Activated CD4-positive, alpha-beta T cell treated with anti-CD3 and anti-CD28 coated beads for 36 hours (primary cell): Measurements from ENCODE around the gene PDK3. TPM values are rescaled to one million over a fixed set of nuclear protein-coding genes. Genes with fewer than 3 reads are reported as not detected.
A peak's percentile ranks its signal among the peaks of the same experiment; 100 is the strongest.

Source experiments
- ATAC-seq: fragments of 200-7000 bp; cut with Tn5 transposase; one replicate; pipeline ENCODE4 v1.10.0; 2021; ENCODE audit warnings: mild to moderate bottlenecking, moderate library complexity
- CTCF ChIA-PET: fragments of 350-600 bp; sonication (Branson Sonifier 250); formaldehyde crosslinking; loops from one replicate; lab custom pipeline; 2021; ENCODE audit warnings: antibody characterized with exemption; lab: Charles Lee
- POLR2A ChIA-PET: fragments of 350-600 bp; sonication (Branson Sonifier 250); formaldehyde crosslinking; loops from one replicate; lab custom pipeline; 2021; ENCODE audit warnings: antibody characterized with exemption, inconsistent platforms; lab: Charles Lee
- DNase-seq: peaks from one replicate; pipeline ENCODE4 v3.0.0-alpha.2; 2020
- H3K27ac Mint-ChIP-seq: one replicate; pipeline ENCODE4 v1.8.0; 2021; ENCODE audit warnings: mixed read lengths
- H3K27me3 Mint-ChIP-seq: one replicate; pipeline ENCODE4 v1.8.0; 2021; ENCODE audit warnings: mixed read lengths
- H3K36me3 Mint-ChIP-seq: one replicate; pipeline ENCODE4 v1.8.0; 2021; ENCODE audit warnings: low read depth, mixed read lengths
- H3K4me1 Mint-ChIP-seq: one replicate; pipeline ENCODE4 v1.8.0; 2021; ENCODE audit warnings: mixed read lengths
- H3K4me3 Mint-ChIP-seq: one replicate; pipeline ENCODE4 v1.8.0; 2021; ENCODE audit warnings: mild to moderate bottlenecking, moderate library complexity, mixed read lengths
- H3K9me3 Mint-ChIP-seq: one replicate; pipeline ENCODE4 v1.8.0; 2021; ENCODE audit warnings: low read depth, mixed read lengths
- intact Hi-C, 2 experiments: fragments of 100-400 bp; cut with DNase I in 1 of 2; cut with micrococcal nuclease in 1 of 2; formaldehyde crosslinking; loops; one replicate each; pipeline versions ENCODE4 v1.14.2 to v1.15.1; 2022 to 2024; cut with DNase I, micrococcal nuclease
- total RNA-seq, 2 experiments: library from RNA; stranded (reverse); gene quantifications; one replicate each; pipeline ENCODE4 v1.2.3, GENCODE V29; 2021

PDK3 gene
- total RNA-seq: 10 to 100 TPM; 47.4 to 47.7 TPM

DNA sequence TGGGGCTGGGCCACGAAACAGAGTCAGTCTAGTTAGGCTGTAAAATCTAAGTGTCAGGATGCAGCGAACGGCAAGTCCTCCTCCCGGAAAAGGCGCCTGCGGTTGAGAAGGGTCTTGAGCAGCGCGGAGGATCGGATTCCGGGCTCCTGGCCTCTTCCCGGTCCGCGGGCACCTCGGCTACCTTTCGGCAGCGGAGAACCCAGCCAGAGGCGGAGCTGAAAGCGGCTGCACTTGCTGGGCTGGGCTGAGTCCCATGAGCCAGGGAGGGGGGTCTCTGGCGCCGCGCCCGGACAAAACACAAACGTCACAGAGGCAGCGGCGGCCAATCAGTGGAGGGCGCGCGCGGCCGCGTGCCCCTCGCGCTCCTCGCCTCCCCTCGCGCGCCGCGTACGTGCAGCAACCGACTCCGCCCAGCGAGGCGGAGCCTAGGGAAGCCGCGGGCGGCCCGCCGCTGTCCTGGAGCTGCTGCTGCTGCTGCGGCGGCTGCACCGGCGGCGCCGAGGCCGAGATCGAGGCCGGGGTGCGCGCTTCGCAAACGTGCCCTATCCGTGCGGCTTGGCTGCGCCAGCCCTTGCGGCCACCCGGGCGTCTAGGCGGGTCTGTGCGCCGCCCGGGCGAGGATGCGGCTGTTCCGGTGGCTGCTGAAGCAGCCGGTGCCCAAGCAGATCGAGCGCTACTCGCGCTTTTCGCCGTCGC lies at the start of gene PDK3:
PDK3 (plus strand) TSS at position 451 of the 696 bp plus-strand sequence; CDS start at position 621, 170 bp downstream.
- Mint-ChIP-seq H3K4me3 (peak within 1 kb of the TSS; percentile 79), H3K4me1 (peaks cover 38% of the 10 kb centered on the region), H3K27me3 (no peaks in the 10 kb centered on the region), H3K9me3 (no peaks in the 10 kb centered on the region), H3K27ac (peak within 1 kb of the TSS; percentile 88), H3K36me3 (peaks cover 8% of the 10 kb centered on the region)
- ChIA-PET POLR2A (interaction anchor here (0.7 kb wide), 2 partner anchors 17 to 33 kb away, joined by 3 to 5 read pairs; no protein-coding TSS in a partner anchor), CTCF (interaction anchor here (0.7 to 1.8 kb wide), 4 partner anchors 10 to 69 kb away, joined by 3 to 7 read pairs (median 3); no protein-coding TSS in a partner anchor)
- DNase-seq: peak; percentile 91
- intact Hi-C loops: loop anchor here (1.0 to 10.0 kb wide), 7 partner anchors 14 to 380 kb away; no protein-coding TSS in a partner anchor
- peak; percentile 93 for ATAC-seq

DNA sequence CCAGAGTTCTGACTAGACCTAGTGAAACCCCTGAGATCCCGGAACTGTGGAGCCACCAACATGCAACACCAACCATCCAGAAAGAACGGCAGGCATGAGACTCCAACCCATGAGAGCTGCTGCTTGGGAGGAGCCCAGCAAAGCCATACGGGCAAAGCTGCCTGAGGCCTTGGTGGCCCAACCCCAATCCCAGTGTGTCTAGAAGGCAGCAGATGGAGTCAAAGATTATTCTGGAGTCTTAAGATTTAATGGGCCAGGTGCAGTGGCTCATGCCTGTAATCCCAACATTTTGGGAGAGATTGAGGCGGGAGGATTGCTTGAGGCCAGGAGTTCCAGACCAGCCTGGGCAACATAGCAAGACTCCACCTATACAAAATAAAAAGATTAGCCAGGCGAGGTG lies 49.2 kb upstream of the PDK3 start:
- POLR2A ChIA-PET: no interaction called here
- no peaks in the 10 kb centered on the region for H3K4me1 Mint-ChIP-seq
- no peak for ATAC-seq
- no peaks in the 10 kb centered on the region for H3K9me3 Mint-ChIP-seq
- H3K27me3 Mint-ChIP-seq: no peaks in the 10 kb centered on the region
- no peak overlapping the region for H3K27ac Mint-ChIP-seq
- no peak overlapping the region for H3K4me3 Mint-ChIP-seq
- CTCF ChIA-PET: no interaction called here
- H3K36me3 Mint-ChIP-seq: no peaks in the 10 kb centered on the region
- intact Hi-C loops: no loop called here
- DNase-seq: no peak

DNA sequence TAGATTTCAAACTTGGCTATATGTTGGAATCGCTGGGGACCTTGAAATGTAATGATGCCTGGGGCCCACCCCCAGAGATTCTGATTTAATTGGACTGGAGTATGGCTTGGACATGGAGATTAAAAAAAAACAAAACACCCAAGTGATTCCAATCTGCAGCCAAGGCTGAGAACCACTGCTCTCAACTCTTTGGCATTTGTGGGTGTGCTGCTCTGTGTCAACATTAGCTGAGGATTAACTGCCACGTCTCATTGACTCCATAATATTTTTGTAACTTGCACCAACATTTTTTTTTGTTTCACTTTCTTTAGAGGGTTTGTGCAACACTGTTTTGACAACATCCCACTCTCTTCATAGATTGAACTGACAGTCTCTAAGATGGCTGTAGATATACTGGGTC lies 41.1 kb upstream of the PDK3 start:
- Mint-ChIP-seq H3K27me3 (no peaks in the 10 kb centered on the region), H3K4me1 (peaks cover 5% of the 10 kb centered on the region), H3K27ac (no peak overlapping the region), H3K36me3 (no peaks in the 10 kb centered on the region), H3K4me3 (no peak overlapping the region), H3K9me3 (no peaks in the 10 kb centered on the region)
- ATAC-seq (no peak), DNase-seq (no peak)
- intact Hi-C loops: no loop called here
- POLR2A ChIA-PET: no interaction called here
- CTCF ChIA-PET: interaction anchor here (0.8 kb wide), 1 partner anchor 28 kb away, joined by 3 read pairs; no protein-coding TSS in a partner anchor

DNA sequence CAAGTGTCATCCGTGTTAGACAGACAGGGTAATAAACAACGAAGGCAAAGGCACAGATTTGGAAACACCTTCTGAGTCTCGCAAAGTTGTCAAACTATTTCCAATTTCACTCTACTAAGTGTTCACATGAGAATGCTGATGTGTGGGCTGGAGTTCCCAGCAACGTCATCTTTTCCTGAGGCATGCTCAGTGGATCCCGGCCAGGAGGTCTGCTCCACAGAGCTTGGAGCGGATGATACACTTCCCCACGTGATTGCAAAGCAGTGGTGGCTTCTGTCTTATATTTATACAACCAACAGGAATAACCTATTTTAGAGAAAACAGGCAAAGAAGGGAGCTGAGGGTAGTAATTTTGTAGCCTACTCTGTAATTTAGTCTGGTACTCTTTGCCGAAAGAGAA lies 40.1 kb upstream of the PDK3 start:
- H3K27me3 Mint-ChIP-seq: no peaks in the 10 kb centered on the region
- H3K36me3 Mint-ChIP-seq: no peaks in the 10 kb centered on the region
- H3K4me3 Mint-ChIP-seq: no peak overlapping the region
- DNase-seq: no peak
- POLR2A ChIA-PET: no interaction called here
- H3K4me1 Mint-ChIP-seq: peaks cover 5% of the 10 kb centered on the region
- no peaks in the 10 kb centered on the region for H3K9me3 Mint-ChIP-seq
- no peak for ATAC-seq
- intact Hi-C loops: no loop called here
- no peak overlapping the region for H3K27ac Mint-ChIP-seq
- CTCF ChIA-PET: interaction anchor here (0.8 kb wide), 1 partner anchor 29 kb away, joined by 3 read pairs; no protein-coding TSS in a partner anchor

DNA sequence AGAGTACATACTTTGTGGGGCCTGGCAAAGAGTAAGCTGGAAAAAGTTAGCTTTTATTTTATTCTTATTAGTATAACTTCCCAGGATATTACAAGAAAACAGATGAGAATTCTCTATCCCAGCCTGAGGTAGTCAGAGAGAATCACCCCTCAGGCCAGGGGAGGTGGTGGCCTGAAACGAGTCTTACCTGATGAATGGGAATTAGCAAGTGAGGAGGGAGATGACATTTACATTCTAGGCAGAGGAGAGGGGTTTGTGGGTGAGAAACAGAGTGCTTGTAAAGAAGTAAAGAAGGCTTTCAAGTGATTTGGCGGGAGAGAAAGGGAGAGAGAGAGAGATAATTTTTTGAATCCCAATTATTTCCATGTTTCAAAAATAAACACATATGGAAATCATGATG lies 39.3 kb upstream of the PDK3 start:
- Mint-ChIP-seq H3K9me3 (no peaks in the 10 kb centered on the region), H3K4me1 (peaks cover 5% of the 10 kb centered on the region), H3K27ac (no peak overlapping the region), H3K27me3 (no peaks in the 10 kb centered on the region), H3K36me3 (no peaks in the 10 kb centered on the region), H3K4me3 (no peak overlapping the region)
- no peak for DNase-seq
- ChIA-PET POLR2A (no interaction called here), CTCF (no interaction called here)
- intact Hi-C loops: no loop called here
- ATAC-seq: no peak

DNA sequence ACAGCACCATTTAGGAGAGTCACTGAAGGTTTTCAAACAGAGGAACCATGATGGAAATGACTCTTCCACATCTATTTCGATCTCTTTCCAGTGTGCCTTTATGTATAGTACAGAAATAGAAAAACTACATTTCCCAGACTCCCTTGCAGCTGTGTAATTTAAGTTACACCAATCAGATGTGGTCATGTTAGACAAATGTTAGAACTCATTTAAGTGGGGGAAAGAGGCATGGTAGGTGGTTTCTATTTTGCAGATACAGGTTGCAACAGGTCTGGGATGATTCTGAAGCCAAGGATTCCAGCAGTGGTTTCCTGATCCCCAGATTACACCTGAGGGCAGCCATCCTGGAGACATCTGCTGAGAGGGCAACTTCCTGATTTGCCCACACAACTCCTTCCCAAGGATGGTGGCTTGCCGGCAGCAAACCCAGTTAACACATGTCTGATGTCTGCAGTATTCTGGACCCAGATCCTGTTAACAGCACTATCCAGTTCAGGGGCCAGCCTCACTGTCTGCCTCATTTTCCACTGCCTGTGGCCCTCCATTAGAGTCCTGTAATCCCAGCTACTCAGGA lies 38.7 kb upstream of the PDK3 start:
- POLR2A ChIA-PET: no interaction called here
- CTCF ChIA-PET: no interaction called here
- Mint-ChIP-seq H3K4me1 (peaks cover 5% of the 10 kb centered on the region), H3K36me3 (no peaks in the 10 kb centered on the region), H3K4me3 (no peak overlapping the region), H3K9me3 (no peaks in the 10 kb centered on the region), H3K27ac (no peak overlapping the region), H3K27me3 (no peaks in the 10 kb centered on the region)
- DNase-seq: no peak
- intact Hi-C loops: no loop called here
- ATAC-seq: peak; percentile 57

DNA sequence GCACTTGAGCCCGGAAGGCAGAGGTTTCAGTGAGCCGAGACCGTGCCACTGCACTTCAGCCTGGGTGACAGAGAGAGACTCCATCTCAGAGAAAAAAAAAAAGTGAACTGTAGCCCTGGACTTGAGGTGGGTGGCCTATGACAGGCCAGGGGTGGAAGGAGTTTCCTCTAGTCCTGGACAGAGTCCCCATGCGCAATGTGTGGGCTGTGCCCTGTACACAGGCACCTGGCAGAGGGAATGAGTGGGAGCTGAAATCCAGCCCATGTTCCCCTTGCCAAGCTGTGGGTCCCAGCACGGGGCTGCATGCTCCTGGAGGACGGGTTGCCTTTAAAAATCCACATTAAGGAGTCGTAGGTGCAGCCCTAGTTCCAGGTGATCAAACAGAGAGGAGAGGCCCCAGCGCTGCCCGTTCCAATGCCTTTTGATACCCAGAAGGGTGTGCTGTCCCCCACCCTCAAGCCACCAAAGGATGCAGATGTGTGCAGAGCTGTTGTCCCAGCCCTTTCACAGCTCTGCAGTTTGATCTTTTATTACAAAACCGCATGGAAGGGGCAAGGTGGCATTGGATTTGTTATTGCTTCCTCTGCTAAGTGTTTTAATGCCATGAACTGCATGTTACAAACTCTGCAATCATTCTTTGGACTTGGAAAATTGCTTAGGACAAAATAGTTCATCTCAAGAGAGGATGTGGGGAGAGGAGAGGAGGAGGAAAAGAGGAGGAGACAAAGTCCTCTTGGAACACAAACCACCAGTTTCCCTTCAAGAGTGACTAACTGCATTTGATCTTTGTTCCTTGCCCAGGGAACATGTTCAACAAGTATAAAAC lies 38.0 kb upstream of the PDK3 start:
- ATAC-seq: no peak
- H3K27ac Mint-ChIP-seq: no peak overlapping the region
- no peak overlapping the region for H3K4me3 Mint-ChIP-seq
- H3K27me3 Mint-ChIP-seq: no peaks in the 10 kb centered on the region
- peaks cover 5% of the 10 kb centered on the region for H3K4me1 Mint-ChIP-seq
- no peaks in the 10 kb centered on the region for H3K9me3 Mint-ChIP-seq
- ChIA-PET POLR2A (no interaction called here), CTCF (no interaction called here)
- H3K36me3 Mint-ChIP-seq: no peaks in the 10 kb centered on the region
- no peak for DNase-seq
- intact Hi-C loops: no loop called here

DNA sequence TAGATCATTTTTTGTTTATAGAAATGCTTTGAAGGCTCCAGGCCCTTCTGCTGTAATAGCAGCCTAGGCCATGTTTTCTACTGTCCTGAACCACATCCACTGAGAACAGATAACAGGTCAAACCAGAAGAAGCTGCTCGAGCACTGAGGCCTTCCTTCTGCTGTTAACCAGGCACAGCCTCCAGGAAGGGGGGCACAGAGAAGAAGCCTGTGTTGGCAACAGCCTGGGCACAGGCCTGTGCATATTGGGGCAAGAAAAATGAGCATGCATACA lies 37.4 kb upstream of the PDK3 start:
- no peak for DNase-seq
- Mint-ChIP-seq H3K27ac (no peak overlapping the region), H3K4me3 (no peak overlapping the region), H3K9me3 (no peaks in the 10 kb centered on the region), H3K36me3 (no peaks in the 10 kb centered on the region), H3K4me1 (peaks cover 5% of the 10 kb centered on the region), H3K27me3 (no peaks in the 10 kb centered on the region)
- ChIA-PET POLR2A (no interaction called here), CTCF (no interaction called here)
- intact Hi-C loops: no loop called here
- no peak for ATAC-seq

DNA sequence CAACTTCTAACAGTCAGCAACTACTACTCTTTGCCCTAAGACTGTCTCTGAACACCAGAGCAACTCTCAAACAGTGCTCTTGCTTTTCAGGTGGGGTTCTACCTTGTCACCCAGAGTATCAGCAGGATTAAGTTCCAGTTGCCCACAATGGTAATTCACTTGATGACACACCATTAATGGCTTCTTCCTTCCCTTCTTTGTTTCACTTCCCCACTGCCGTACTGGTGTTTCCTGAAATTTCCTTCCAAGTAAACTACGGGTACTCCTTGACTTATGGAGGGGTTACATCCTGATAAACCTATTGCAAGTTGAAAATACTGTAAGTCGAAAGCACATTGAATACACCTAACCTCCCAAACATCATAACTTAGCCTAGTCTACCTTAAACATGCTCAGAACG lies 36.6 kb upstream of the PDK3 start:
- Mint-ChIP-seq H3K9me3 (no peaks in the 10 kb centered on the region), H3K4me3 (no peak overlapping the region), H3K27me3 (no peaks in the 10 kb centered on the region), H3K4me1 (peaks cover 5% of the 10 kb centered on the region), H3K36me3 (no peaks in the 10 kb centered on the region), H3K27ac (no peak overlapping the region)
- CTCF ChIA-PET: no interaction called here
- POLR2A ChIA-PET: no interaction called here
- DNase-seq (no peak), ATAC-seq (no peak)
- intact Hi-C loops: no loop called here

DNA sequence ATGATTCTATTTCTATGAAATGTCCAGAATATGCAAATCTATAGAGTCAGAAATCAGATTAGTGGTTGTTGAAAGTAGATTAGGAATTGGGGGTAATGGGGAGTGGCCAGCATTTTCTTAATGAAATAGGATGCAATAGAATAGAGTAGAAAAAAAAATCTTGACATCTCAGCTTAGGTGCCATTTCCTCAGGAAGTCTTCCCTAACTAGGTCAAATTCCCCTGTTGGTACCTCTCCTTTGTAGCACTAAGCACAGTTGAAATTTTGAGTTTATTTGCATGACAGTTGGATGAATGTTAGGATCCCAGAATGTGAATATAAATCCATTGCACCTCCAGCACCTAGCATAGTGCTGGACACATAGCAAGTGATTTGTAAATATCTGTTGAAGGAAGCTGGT lies 30.0 kb upstream of the PDK3 start:
- H3K4me3 Mint-ChIP-seq: no peak overlapping the region
- ATAC-seq: no peak

DNA sequence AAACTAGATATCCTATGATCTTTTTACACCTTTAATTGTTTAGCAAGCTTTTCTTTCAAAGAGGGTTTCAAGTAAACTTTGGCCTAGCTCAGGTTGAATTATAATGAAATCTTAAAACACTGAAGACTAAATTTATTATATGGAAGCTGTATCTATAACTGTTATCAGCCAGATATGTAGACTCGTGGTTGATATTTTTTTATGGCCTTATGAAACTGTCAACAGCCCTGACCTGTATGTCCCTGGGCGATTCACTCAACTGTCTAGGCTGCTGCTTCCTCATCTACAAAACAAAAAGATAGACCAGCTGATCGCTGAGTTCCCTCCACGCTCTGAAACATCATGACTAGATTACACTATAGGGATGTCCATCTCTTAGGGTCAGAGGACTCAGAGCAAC lies 21.2 kb upstream of the PDK3 start:
- no peaks in the 10 kb centered on the region for H3K36me3 Mint-ChIP-seq
- POLR2A ChIA-PET: no interaction called here
- DNase-seq: no peak
- H3K4me3 Mint-ChIP-seq: no peak overlapping the region
- CTCF ChIA-PET: no interaction called here
- no peaks in the 10 kb centered on the region for H3K27me3 Mint-ChIP-seq
- H3K27ac Mint-ChIP-seq: no peak overlapping the region
- H3K9me3 Mint-ChIP-seq: no peaks in the 10 kb centered on the region
- no peak for ATAC-seq
- no peaks in the 10 kb centered on the region for H3K4me1 Mint-ChIP-seq
- intact Hi-C loops: no loop called here

More for the DNA sequence above, 30.0 kb upstream of the PDK3 start:
- Mint-ChIP-seq H3K27ac (no peak overlapping the region), H3K9me3 (no peaks in the 10 kb centered on the region), H3K36me3 (no peaks in the 10 kb centered on the region), H3K27me3 (no peaks in the 10 kb centered on the region), H3K4me1 (peaks cover 5% of the 10 kb centered on the region)
- intact Hi-C loops: no loop called here
- no peak for DNase-seq
- CTCF ChIA-PET: no interaction called here
- POLR2A ChIA-PET: no interaction called here

DNA sequence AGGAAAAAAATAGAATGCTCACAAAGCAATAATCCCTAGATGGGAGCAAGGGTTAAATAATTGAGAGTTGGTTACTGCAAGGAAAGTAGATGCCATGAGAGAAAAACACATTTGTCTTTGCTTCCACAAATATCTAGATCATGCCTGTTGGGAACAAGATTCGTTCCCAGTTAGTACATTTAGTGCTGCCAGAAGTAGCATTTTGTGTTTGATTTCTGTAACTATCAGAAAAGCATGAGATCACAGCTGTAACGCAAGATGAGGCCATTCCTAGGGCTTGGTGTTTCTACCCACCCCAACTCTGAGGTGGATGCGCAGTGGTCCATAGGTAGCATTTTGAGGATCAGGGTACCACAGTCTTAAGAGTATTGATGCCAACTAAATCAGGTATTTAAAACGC lies 20.4 kb upstream of the PDK3 start:
- Mint-ChIP-seq H3K9me3 (no peaks in the 10 kb centered on the region), H3K27ac (no peak overlapping the region), H3K4me1 (no peaks in the 10 kb centered on the region), H3K36me3 (no peaks in the 10 kb centered on the region), H3K27me3 (no peaks in the 10 kb centered on the region), H3K4me3 (no peak overlapping the region)
- ATAC-seq (no peak), DNase-seq (no peak)
- intact Hi-C loops: no loop called here
- ChIA-PET POLR2A (no interaction called here), CTCF (no interaction called here)
